H1 (cell line): ENCODE results near the gene SLC6A19. TPM values are rescaled to one million over a fixed set of nuclear protein-coding genes. Genes with fewer than 3 reads are reported as not detected.
A peak's percentile ranks its signal among the peaks of the same experiment; 100 is the strongest.

Experiments
- CTCF ChIA-PET: fragments of 300-600 bp; sonication (Branson Sonifier 250); formaldehyde crosslinking; loops from one replicate; lab custom pipeline; 2021; ENCODE audit not compliant: partially characterized antibody; lab: Charles Lee
- POLR2A ChIA-PET: fragments of 300-600 bp; sonication (Branson Sonifier 250); formaldehyde crosslinking; loops from one replicate; lab custom pipeline; 2021; ENCODE audit warnings: inconsistent platforms; ENCODE audit not compliant: partially characterized antibody; lab: Charles Lee
- DNase-seq, 2 experiments: peaks; one replicate each; pipeline versions ENCODE4 v3.0.0 to v3.0.0-alpha.2; 2010 to 2022; ENCODE audit warnings: low spot score in 2 of 2, low read depth in 1 of 2, mixed read lengths in 1 of 2
- FAIRE-seq: peaks from 2 replicates; lab custom pipeline; 2011; peaks lifted over from hg19 to GRCh38; lab: Jason Lieb, UNC
- H2AFZ ChIP-seq: 2 replicates; pipeline ENCODE4 v1.8.1; 2012; ENCODE audit warnings: low read length, inconsistent platforms
- H2AK5ac ChIP-seq: 2 replicates; pipeline ENCODE4 v1.6.1; 2013; ENCODE audit warnings: low read depth, low read length
- H2BK120ac ChIP-seq: replicated peaks from 2 replicates; pipeline ENCODE3; 2013; ENCODE audit warnings: low read depth, low read length, inconsistent platforms
- H2BK12ac ChIP-seq: 2 replicates; pipeline ENCODE4 v1.6.1; 2013; ENCODE audit warnings: low read depth, low read length
- H2BK15ac ChIP-seq: 2 replicates; pipeline ENCODE4 v1.6.1; 2013; ENCODE audit warnings: low read length
- H2BK20ac ChIP-seq: 2 replicates; pipeline ENCODE4 v1.6.1; 2013; ENCODE audit warnings: low read length
- H2BK5ac ChIP-seq: 2 replicates; pipeline ENCODE4 v1.6.1; 2013; ENCODE audit warnings: low read depth, low read length
- H3K14ac ChIP-seq: 2 replicates; pipeline ENCODE4 v1.6.1; 2013; ENCODE audit warnings: inconsistent platforms; ENCODE audit not compliant: insufficient read length
- H3K18ac ChIP-seq: 2 replicates; pipeline ENCODE4 v1.6.1; 2013; ENCODE audit warnings: low read length; ENCODE audit errors: extremely low read depth
- H3K23ac ChIP-seq: 2 replicates; pipeline ENCODE4 v1.6.1; 2013; ENCODE audit warnings: inconsistent platforms; ENCODE audit not compliant: insufficient read length
- H3K23me2 ChIP-seq: 2 replicates; pipeline ENCODE4 v1.6.1; 2013; ENCODE audit warnings: low read depth, low read length
- H3K27ac ChIP-seq: 2 replicates; pipeline ENCODE4 v1.6.1; 2011; ENCODE audit warnings: low read depth, low read length, inconsistent platforms
- H3K27me3 ChIP-seq, 4 experiments: replicated peaks in 1 of 4; 1 replicate in 1 of 4; 2 replicates in 3 of 4; pipeline versions ENCODE4 v1.6.1 to v1.8.1; 2011 to 2013; ENCODE audit warnings: low read length in 3 of 4, mild to moderate bottlenecking in 3 of 4, inconsistent platforms in 2 of 4, mixed read lengths in 2 of 4, moderate library complexity in 1 of 4; ENCODE audit not compliant: control insufficient read depth in 3 of 4, insufficient read depth in 3 of 4; ENCODE audit errors: extremely low read depth in 1 of 4
- H3K36me3 ChIP-seq, 4 experiments: 2 replicates each; pipeline versions ENCODE4 v1.6.1 to v1.8.1; 2011 to 2013; ENCODE audit warnings: mild to moderate bottlenecking in 4 of 4, low read length in 3 of 4, moderate library complexity in 2 of 4, control low read depth in 1 of 4, inconsistent platforms in 1 of 4; ENCODE audit not compliant: insufficient read depth in 4 of 4, control insufficient read depth in 2 of 4
- H3K4ac ChIP-seq: replicated peaks from 2 replicates; pipeline ENCODE3; 2013; ENCODE audit warnings: low read length, low read depth, mixed read lengths, inconsistent platforms; ENCODE audit not compliant: insufficient read length
- H3K4me1 ChIP-seq, 4 experiments: replicated peaks in 1 of 4; 1 replicate in 1 of 4; 2 replicates in 3 of 4; pipeline versions ENCODE4 v1.6.1 to v1.8.1; 2011 to 2013; ENCODE audit warnings: low read length in 3 of 4, inconsistent platforms in 2 of 4, mixed read lengths in 1 of 4; ENCODE audit not compliant: insufficient read depth in 4 of 4, control insufficient read depth in 3 of 4
- H3K4me2 ChIP-seq, 2 experiments: 2 replicates each; pipeline versions ENCODE4 v1.6.1 to v1.8.1; 2011 to 2013; ENCODE audit warnings: low read depth in 2 of 2, low read length in 2 of 2, control low read depth in 1 of 2, inconsistent platforms in 1 of 2, mild to moderate bottlenecking in 1 of 2; ENCODE audit not compliant: insufficient read depth in 1 of 2
- H3K4me3 ChIP-seq, 4 experiments: fragments of 200-600, 300-600 bp in 1 of 4; sonication (generic), shearing (Covaris generic), sonication (Bioruptor Twin) in 1 of 4; 2 replicates each; pipeline versions ENCODE4 v1.5.1 to v1.8.1; 2011 to 2016; ENCODE audit warnings: low read length in 4 of 4, low read depth in 3 of 4, control low read depth in 2 of 4, inconsistent platforms in 2 of 4, mild to moderate bottlenecking in 2 of 4, mixed read lengths in 1 of 4, moderate library complexity in 1 of 4; ENCODE audit not compliant: insufficient read depth in 2 of 4; ENCODE audit errors: extremely low read depth in 1 of 4
- H3K56ac ChIP-seq: replicated peaks from 2 replicates; pipeline ENCODE3; 2013; ENCODE audit warnings: low read depth, mild to moderate bottlenecking, mixed read lengths, low read length, inconsistent platforms; ENCODE audit not compliant: insufficient read length
- H3K79me1 ChIP-seq: 2 replicates; pipeline ENCODE4 v1.6.1; 2013; ENCODE audit warnings: low read depth, low read length, control low read depth
- H3K79me2 ChIP-seq, 2 experiments: 2 replicates each; pipeline versions ENCODE4 v1.6.1 to v1.8.1; 2012 to 2013; ENCODE audit warnings: low read length in 2 of 2, mild to moderate bottlenecking in 2 of 2, inconsistent platforms in 1 of 2; ENCODE audit not compliant: insufficient read depth in 2 of 2, control insufficient read depth in 1 of 2
- H3K9ac ChIP-seq, 4 experiments: replicated peaks in 1 of 4; 1 replicate in 1 of 4; 2 replicates in 3 of 4; pipeline versions ENCODE4 v1.6.1 to v1.8.1; 2011 to 2013; ENCODE audit warnings: low read depth in 3 of 4, low read length in 3 of 4, control low read depth in 2 of 4, mild to moderate bottlenecking in 2 of 4, moderate library complexity in 2 of 4, inconsistent platforms in 1 of 4; ENCODE audit errors: extremely low read depth in 1 of 4
- H3K9me3 ChIP-seq, 2 experiments: 2 replicates each; pipeline versions ENCODE4 v1.6.1 to v1.8.1; 2012 to 2013; ENCODE audit warnings: mild to moderate bottlenecking in 2 of 2, moderate library complexity in 2 of 2, control low read depth in 1 of 2, inconsistent platforms in 1 of 2, low read depth in 1 of 2, low read length in 1 of 2, mixed read lengths in 1 of 2; ENCODE audit not compliant: insufficient read depth in 2 of 2
- H4K20me1 ChIP-seq, 2 experiments: replicated peaks in 1 of 2; 2 replicates each; pipeline versions ENCODE3 to v1.8.1; 2011 to 2013; ENCODE audit warnings: inconsistent platforms in 2 of 2, low read length in 2 of 2, mild to moderate bottlenecking in 1 of 2; ENCODE audit not compliant: insufficient read depth in 2 of 2, control insufficient read depth in 1 of 2
- H4K5ac ChIP-seq: 2 replicates; pipeline ENCODE4 v1.6.1; 2013; ENCODE audit warnings: low read length, low read depth, mixed read lengths, inconsistent platforms; ENCODE audit not compliant: insufficient read length
- H4K8ac ChIP-seq: 2 replicates; pipeline ENCODE4 v1.8.0; 2013; ENCODE audit warnings: mild to moderate bottlenecking, moderate library complexity, low read length, inconsistent platforms; ENCODE audit not compliant: insufficient read depth; ENCODE audit errors: extremely low read depth
- H4K91ac ChIP-seq: replicated peaks from 2 replicates; pipeline ENCODE3; 2013; ENCODE audit warnings: low read length, mixed read lengths, inconsistent platforms; ENCODE audit not compliant: insufficient read length
- EZH2 ChIP-seq: fragments of 200-600 bp; sonication (generic); IDR thresholded peaks from 2 replicates; pipeline ENCODE4 v1.7.1; 2012; ENCODE audit warnings: low read depth, mild to moderate bottlenecking, moderate library complexity, low read length, inconsistent platforms; ENCODE audit not compliant: severe bottlenecking
- NRF1 ChIP-seq: IDR thresholded peaks from 2 replicates; pipeline ENCODE4 v1.6.1; 2011; ENCODE audit warnings: mild to moderate bottlenecking, low read depth, low read length, improper control_type of control experiment
- PHF8 ChIP-seq: fragments of 200-600 bp; sonication (generic); conservative IDR thresholded peaks from 2 replicates; pipeline ENCODE4 v1.7.1; 2012; ENCODE audit warnings: low read depth, mild to moderate bottlenecking, inconsistent platforms, low read length, moderate library complexity
- RBBP5 ChIP-seq: IDR thresholded peaks from 2 replicates; pipeline ENCODE4 v1.7.1; 2012; ENCODE audit warnings: low read depth, mild to moderate bottlenecking, inconsistent platforms, low read length, moderate library complexity, borderline replicate concordance
- SP1 ChIP-seq: IDR thresholded peaks from 2 replicates; pipeline ENCODE4 v1.6.1; 2011; ENCODE audit warnings: low read depth, low read length
- TBP ChIP-seq: IDR thresholded peaks from 2 replicates; pipeline ENCODE4 v1.6.1; 2011; ENCODE audit warnings: low read depth, low read length, improper control_type of control experiment
- YY1 ChIP-seq: IDR thresholded peaks from 2 replicates; pipeline ENCODE4 v1.6.1; 2011; ENCODE audit warnings: low read depth, mild to moderate bottlenecking, low read length
- ZNF274 ChIP-seq: IDR thresholded peaks from 2 replicates; pipeline ENCODE4 v1.7.0; 2012; ENCODE audit warnings: low read length, borderline replicate concordance; ENCODE audit errors: extremely low read depth
- WGBS, 2 experiments: shearing (Covaris generic) in 1 of 2; methylation state at CpG; one replicate each; pipeline versions ENCODE4 v1.1.6 to v1.1.7; 2013 to 2015; ENCODE audit warnings: low lambda C conversion rate in 2 of 2, mixed read lengths in 2 of 2, inconsistent platforms in 1 of 2, low coverage in 1 of 2, missing lambda C conversion rate in 1 of 2; ENCODE audit not compliant: insufficient replicate concordance in 2 of 2, insufficient coverage in 1 of 2, insufficient read length in 1 of 2; ENCODE audit errors: extremely low coverage in 1 of 2, missing lambda C conversion rate in 1 of 2; 5-methylcytosine and 5-hydroxymethylcytosine counted together
- polyA plus RNA-seq, 7 experiments: library from polyadenylated mRNA; depleted of rRNA in 3 of 7; stranded (reverse) in 5 of 7; unstranded in 2 of 7; fragments of >200 nt in 5 of 7; fragments of 200-250 nt in 2 of 7; gene quantifications; 1 replicate in 5 of 7; 2 replicates in 1 of 7; 4 replicates in 1 of 7; pipeline versions ENCODE4 v1.2.1 to v1.2.3, GENCODE V29; 2011 to 2013; ENCODE audit warnings: missing spikeins in 2 of 7, mixed read lengths in 2 of 7
- total RNA-seq: library from RNA; stranded (reverse); fragmentation: NEBNext Ultra II Directional; extraction: Animal tissue kit (Norgen Biotek cat#: 25700); gene quantifications from 2 replicates; pipeline ENCODE4 v1.2.1, GENCODE V29; 2021

SLC6A19 gene
- total and polyA plus RNA-seq, 2 of the 8 experiments (the other 6 are each of a cell fraction or from before 2014, with no cell fraction given), result 0.02 TPM; not detected in 1

DNA sequence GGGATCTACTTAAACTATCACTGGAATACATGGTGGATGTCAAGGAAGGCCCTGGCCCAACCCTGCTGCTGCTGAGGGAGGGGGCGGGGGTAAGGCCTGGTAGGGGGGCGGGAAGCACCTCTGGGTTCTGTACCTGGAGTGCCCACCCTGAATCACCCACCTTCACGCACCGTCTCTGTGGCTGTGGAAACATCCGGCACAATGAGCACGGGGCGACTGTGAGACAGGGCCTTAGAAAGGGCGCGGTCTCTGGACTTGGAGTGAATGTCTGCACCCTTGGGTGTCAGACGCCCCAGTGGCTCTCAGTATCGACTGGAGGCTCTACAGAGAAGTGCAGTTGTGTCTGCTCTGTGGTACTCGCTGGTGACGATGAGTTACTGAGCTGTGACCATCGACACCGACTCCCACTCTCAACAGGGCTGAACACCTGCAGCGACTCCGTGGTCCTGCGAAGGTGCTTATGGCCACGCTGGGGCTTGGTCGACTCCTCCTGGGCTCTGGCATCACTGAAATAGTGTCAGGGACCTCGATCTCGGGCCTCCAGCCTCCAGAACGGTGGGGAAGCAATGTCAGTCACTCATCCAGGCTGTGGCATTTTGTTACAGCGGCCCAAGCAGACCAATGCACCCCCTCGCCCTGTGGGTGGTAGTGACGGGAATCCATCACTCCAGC, 25.5 kb upstream of the SLC6A19 start:
- Histone ChIP-seq H4K91ac (peak overlapping the region; percentile 17), H3K23ac (no peak overlapping the region), H3K14ac (no peak overlapping the region), H3K4me1 (0 out of 7 replicates have a peak, but pooled peaks cover 0 to 4% (median 0%) of the 10 kb centered on the region in 4 experiments), H3K18ac (no peak overlapping the region), H2BK12ac (no peak overlapping the region), H4K20me1 (no peaks in the 10 kb centered on the region), H4K8ac (no peak overlapping the region; the same call in 1 of the 2 replicates), H3K4me2 (no peak overlapping the region), H3K27me3 (no peaks in the 10 kb centered on the region), H2AFZ (no peak overlapping the region), H3K4ac (no peak overlapping the region), H2BK15ac (no peak overlapping the region), H2BK120ac (no peak overlapping the region), H3K27ac (no peak overlapping the region), H3K9me3 (no peaks in the 10 kb centered on the region; a peak in 1 of 4 replicates), H3K79me1 (no peaks in the 10 kb centered on the region), H3K4me3 (no peak overlapping the region), H2BK5ac (no peak overlapping the region), H3K36me3 (no peaks in the 10 kb centered on the region), H3K56ac (no peak overlapping the region), H2BK20ac (no peak overlapping the region), H3K23me2 (no peaks in the 10 kb centered on the region), H2AK5ac (no peak overlapping the region), H4K5ac (no peak overlapping the region), H3K9ac (no peak overlapping the region), H3K79me2 (no peaks in the 10 kb centered on the region)
- ChIA-PET POLR2A (no interaction called here), CTCF (interaction anchor here (0.6 to 3.4 kb wide), 13 partner anchors 8 to 243 kb away, joined by 3 to 30 read pairs (median 7); no protein-coding TSS in a partner anchor)
- 92% methylated on average over 26 of the region's 26 CpGs; no CpG with 5 or more reads in 1 of the 2 experiments for WGBS, 2 experiments
- TF ChIP-seq EZH2, result no peak
- TF ChIP-seq TBP, result no peak
- no peak for TF ChIP-seq SP1
- TF ChIP-seq YY1, result no peak
- no peak for TF ChIP-seq RBBP5
- no peak for TF ChIP-seq NRF1
- TF ChIP-seq PHF8, result no peak
- no peak for TF ChIP-seq ZNF274
- DNase-seq (no peak), FAIRE-seq (no peak)
